ENCODE measurements around the gene CSNK1G1. TPM values are rescaled to one million over a fixed set of nuclear protein-coding genes. Genes with fewer than 3 reads are reported as not detected.

The CSNK1G1 gene
- total RNA-seq, 1 experiment from 2014 or later: 27.4 TPM

GRCh38 chr15:64125978-64126377 is 230.0 kb downstream of the CSNK1G1 start:
- no TSS peak for BruUV-seq (replicated peaks)
- Histone ChIP-seq H3K36me3 (ENCODE audit: insufficient read depth, low read length, poor library complexity, severe bottlenecking) (peaks cover 82% of the 10 kb centered on the region), H3K27ac (ENCODE audit: low read depth, low read length, poor library complexity, severe bottlenecking) (no peak overlapping the region), H3K27me3 (replicated peaks; ENCODE audit: insufficient read depth, low read depth, low read length, poor library complexity) (no peaks in the 10 kb centered on the region), H3K9me3 (ENCODE audit: low read depth, low read length, poor library complexity, severe bottlenecking) (no peaks in the 10 kb centered on the region), H3K4me1 (ENCODE audit: insufficient read depth, low read length, poor library complexity, severe bottlenecking) (no peaks in the 10 kb centered on the region), H3K4me3 (ENCODE audit: low read depth, low read length, poor library complexity, severe bottlenecking) (no peak overlapping the region)
- no peak for DNase-seq (ENCODE audit: low spot score)
- CTCF ChIA-PET: interaction anchor here (0.6 kb wide), 2 partner anchors 68 to 283 kb away, joined by 4 to 5 read pairs; no protein-coding TSS in a partner anchor
- POLR2A ChIA-PET (ENCODE audit: low non-redundant PET): no interaction called here
- no peak for TF ChIP-seq EZH2 (IDR thresholded peaks at IDR 0.05; ENCODE audit: borderline replicate concordance, low read depth, low read length, poor library complexity, severe bottlenecking)
- TF ChIP-seq, protein P1, sequence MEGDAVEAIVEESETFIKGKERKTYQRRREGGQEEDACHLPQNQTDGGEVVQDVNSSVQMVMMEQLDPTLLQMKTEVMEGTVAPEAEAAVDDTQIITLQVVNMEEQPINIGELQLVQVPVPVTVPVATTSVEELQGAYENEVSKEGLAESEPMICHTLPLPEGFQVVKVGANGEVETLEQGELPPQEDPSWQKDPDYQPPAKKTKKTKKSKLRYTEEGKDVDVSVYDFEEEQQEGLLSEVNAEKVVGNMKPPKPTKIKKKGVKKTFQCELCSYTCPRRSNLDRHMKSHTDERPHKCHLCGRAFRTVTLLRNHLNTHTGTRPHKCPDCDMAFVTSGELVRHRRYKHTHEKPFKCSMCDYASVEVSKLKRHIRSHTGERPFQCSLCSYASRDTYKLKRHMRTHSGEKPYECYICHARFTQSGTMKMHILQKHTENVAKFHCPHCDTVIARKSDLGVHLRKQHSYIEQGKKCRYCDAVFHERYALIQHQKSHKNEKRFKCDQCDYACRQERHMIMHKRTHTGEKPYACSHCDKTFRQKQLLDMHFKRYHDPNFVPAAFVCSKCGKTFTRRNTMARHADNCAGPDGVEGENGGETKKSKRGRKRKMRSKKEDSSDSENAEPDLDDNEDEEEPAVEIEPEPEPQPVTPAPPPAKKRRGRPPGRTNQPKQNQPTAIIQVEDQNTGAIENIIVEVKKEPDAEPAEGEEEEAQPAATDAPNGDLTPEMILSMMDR (conservative IDR thresholded peaks at IDR 0.05; ENCODE audit: low read depth, low read length): no peak
- intact Hi-C loops (cut with micrococcal nuclease; ENCODE audit: unreplicated experiment): no loop called here

DNA sequence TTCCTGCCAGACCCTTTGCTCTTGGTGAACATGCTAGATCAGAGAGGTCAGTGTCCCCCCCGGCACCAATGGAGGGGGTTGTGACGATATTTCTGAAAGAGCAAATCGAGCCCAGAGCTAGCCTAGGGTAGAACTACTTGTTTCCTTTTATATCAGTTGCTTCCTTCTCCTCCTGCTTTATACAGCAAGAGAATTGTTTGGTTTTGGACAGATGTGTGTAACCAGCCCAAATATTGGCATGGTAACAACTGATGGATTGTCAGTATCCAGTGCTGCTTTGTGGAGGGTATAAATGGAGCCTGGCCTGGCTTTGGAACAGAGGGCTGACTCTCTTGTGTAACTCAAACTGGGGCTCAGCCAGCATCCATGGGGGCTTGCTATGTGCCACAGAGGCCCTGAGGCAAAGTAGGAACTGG is 233.0 kb downstream of the CSNK1G1 start:
- CTCF ChIA-PET: no interaction called here
- H3K9me3 ChIP-seq (ENCODE audit: low read depth, low read length, poor library complexity, severe bottlenecking): no peaks in the 10 kb centered on the region
- no peak for TF ChIP-seq EZH2 (IDR thresholded peaks at IDR 0.05; ENCODE audit: borderline replicate concordance, low read depth, low read length, poor library complexity, severe bottlenecking)
- TF ChIP-seq, protein P1 (conservative IDR thresholded peaks at IDR 0.05; ENCODE audit: low read depth, low read length): no peak
- no peaks in the 10 kb centered on the region for H3K27me3 ChIP-seq (replicated peaks; ENCODE audit: insufficient read depth, low read depth, low read length, poor library complexity)
- no peak overlapping the region for H3K27ac ChIP-seq (ENCODE audit: low read depth, low read length, poor library complexity, severe bottlenecking)
- H3K4me3 ChIP-seq (ENCODE audit: low read depth, low read length, poor library complexity, severe bottlenecking): no peak overlapping the region
- peaks cover 82% of the 10 kb centered on the region for H3K36me3 ChIP-seq (ENCODE audit: insufficient read depth, low read length, poor library complexity, severe bottlenecking)
- intact Hi-C loops (cut with micrococcal nuclease; ENCODE audit: unreplicated experiment): no loop called here
- H3K4me1 ChIP-seq (ENCODE audit: insufficient read depth, low read length, poor library complexity, severe bottlenecking): no peaks in the 10 kb centered on the region
- DNase-seq (ENCODE audit: low spot score): no peak
- no TSS peak for BruUV-seq (replicated peaks)
- POLR2A ChIA-PET (ENCODE audit: low non-redundant PET): no interaction called here

DNA sequence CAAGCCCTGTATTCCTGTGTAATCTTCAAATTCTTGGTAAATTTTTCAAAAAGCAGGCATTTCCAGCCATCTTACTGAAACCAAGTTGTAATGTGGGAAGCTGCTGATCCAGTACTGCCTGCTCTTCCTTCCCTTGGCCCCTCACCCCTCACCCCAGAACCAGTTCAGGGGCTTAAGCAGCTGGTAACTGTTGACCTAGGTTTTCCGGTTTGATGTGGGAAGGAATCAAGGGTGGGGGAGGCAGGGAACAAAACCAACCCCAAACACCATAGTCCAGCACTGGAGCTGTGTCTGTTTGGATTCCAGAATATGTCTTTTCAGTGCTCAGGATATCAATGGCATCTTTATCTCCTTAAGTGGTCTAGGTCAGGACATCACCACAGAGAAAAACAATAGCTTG is 233.5 kb downstream of the CSNK1G1 start:
- H3K9me3 ChIP-seq (ENCODE audit: low read depth, low read length, poor library complexity, severe bottlenecking): no peaks in the 10 kb centered on the region
- no peaks in the 10 kb centered on the region for H3K4me1 ChIP-seq (ENCODE audit: insufficient read depth, low read length, poor library complexity, severe bottlenecking)
- DNase-seq (ENCODE audit: low spot score): no peak
- CTCF ChIA-PET: no interaction called here
- H3K36me3 ChIP-seq (ENCODE audit: insufficient read depth, low read length, poor library complexity, severe bottlenecking): peaks cover 78% of the 10 kb centered on the region
- BruUV-seq (replicated peaks): no TSS peak
- no peak for TF ChIP-seq EZH2 (IDR thresholded peaks at IDR 0.05; ENCODE audit: borderline replicate concordance, low read depth, low read length, poor library complexity, severe bottlenecking)
- TF ChIP-seq, protein P1 (conservative IDR thresholded peaks at IDR 0.05; ENCODE audit: low read depth, low read length): no peak
- H3K4me3 ChIP-seq (ENCODE audit: low read depth, low read length, poor library complexity, severe bottlenecking): no peak overlapping the region
- intact Hi-C loops (cut with micrococcal nuclease; ENCODE audit: unreplicated experiment): no loop called here
- H3K27me3 ChIP-seq (replicated peaks; ENCODE audit: insufficient read depth, low read depth, low read length, poor library complexity): no peaks in the 10 kb centered on the region
- H3K27ac ChIP-seq (ENCODE audit: low read depth, low read length, poor library complexity, severe bottlenecking): no peak overlapping the region
- POLR2A ChIA-PET (ENCODE audit: low non-redundant PET): no interaction called here
